Psoas muscle (tissue), 8 donors: ENCODE results near the gene LRRC28. TPM values are rescaled to one million over a fixed set of nuclear protein-coding genes. Genes with fewer than 3 reads are reported as not detected.

Experiments
- ATAC-seq, 4 donors: fragments of 200-7000 bp; cut with Tn5 transposase; one replicate each; pipeline ENCODE4 v1.9.1; 2020; ENCODE audit warnings: moderate library complexity in 3 of 4, mild to moderate bottlenecking in 2 of 4
- DNase-seq, 2 donors: peaks; one replicate each; pipeline ENCODE4 v3.0.0-alpha.2; 2020
- H3K27ac ChIP-seq: fragments of 200-600 bp; one replicate; pipeline ENCODE4 v1.8.0; 2022
- H3K27me3 ChIP-seq, 3 donors: fragments of 200-600 bp in 1 of 3; one replicate each; pipeline versions ENCODE4 v1.6.1 to v1.8.0; 2013 to 2022; ENCODE audit warnings: low read length in 2 of 3, mild to moderate bottlenecking in 2 of 3, moderate library complexity in 1 of 3; ENCODE audit not compliant: insufficient read depth in 3 of 3
- H3K36me3 ChIP-seq, 2 donors: fragments of 200-600 bp in 1 of 2; one replicate each; pipeline versions ENCODE4 v1.6.1 to v1.8.0; 2013 to 2022; ENCODE audit warnings: low read depth in 1 of 2, mild to moderate bottlenecking in 1 of 2, moderate library complexity in 1 of 2; ENCODE audit not compliant: insufficient read depth in 1 of 2
- H3K4me1 ChIP-seq: fragments of 200-600 bp; one replicate; pipeline ENCODE4 v1.8.0; 2022
- H3K4me3 ChIP-seq: fragments of 200-600 bp; one replicate; pipeline ENCODE4 v1.8.0; 2022; ENCODE audit warnings: mild to moderate bottlenecking
- H3K9me3 ChIP-seq: fragments of 200-600 bp; one replicate; pipeline ENCODE4 v1.8.0; 2022
- CTCF ChIP-seq: fragments of 200-600 bp; IDR thresholded peaks from one replicate; pipeline ENCODE4 v1.8.0; 2022; ENCODE audit warnings: antibody characterized with exemption
- WGBS, 3 donors: extraction: QIAGEN DNeasy Blood & Tissue Kit; methylation state at CpG; one replicate each; pipeline versions ENCODE4 v1.1.6 to v1.1.7; 2013; 5-methylcytosine and 5-hydroxymethylcytosine counted together
- intact Hi-C, 2 donors: fragments of 100-400 bp; cut with DNase I; formaldehyde crosslinking; loops; one replicate each; pipeline versions ENCODE4 v1.11.0 to v1.14.2; 2022
- polyA plus RNA-seq, 3 donors: library from polyadenylated mRNA; stranded (reverse); fragments of 200-250 nt; gene quantifications; one replicate each; pipeline ENCODE4 v1.2.3, GENCODE V29; 2013
- total RNA-seq, 4 donors: library from RNA; stranded (reverse); fragmentation: NEBNext Ultra II Directional in 2 of 4; extraction: Animal tissue kit (Norgen Biotek cat#: 25700) in 2 of 4; gene quantifications; one replicate each; pipeline versions ENCODE4 v1.2.1 to v1.2.4, GENCODE V29; 2021 to 2023
- donor health status: healthy with polysubstance abuse.
- donor health status: DM: no; HTN: no; CAD: no; lungs with moderate emphysema.
- donor health status: Bipolar disorder and iron deficiency.
- donor health status: healthy.
- donor health status: DM: yes; HTN: yes; CAD: no.
- donor health status: DM: no; HTN: no; CAD: no.
- donor health status: DM: no; HTN: no; CAD: no.
- donor health status: DM: yes; HTN: yes; CAD: no.

LRRC28 gene
- total and polyA plus RNA-seq, 7 donors = 8.4 to 31.2 (median 21.0) TPM

- H3K4me1 ChIP-seq = peaks cover 17% of the 10 kb centered on the region
- H3K27ac ChIP-seq = no peak overlapping the region
- peaks cover 0 to 34% of the 10 kb centered on the region in 2 donors for H3K36me3 ChIP-seq
- no peak for TF ChIP-seq CTCF
- no peak overlapping the region for H3K4me3 ChIP-seq
- no peaks in the 10 kb centered on the region for H3K9me3 ChIP-seq
- ATAC-seq (no peak), DNase-seq (no peak)
- H3K27me3 ChIP-seq = no peaks in the 10 kb centered on the region
- intact Hi-C loops = no loop called here
- 91 to 94% (median 94%) methylated on average over 12 of the region's 12 CpGs for WGBS, 3 donors
Observed at GRCh38 chr15:99257107-99257750, 5.9 kb downstream of the LRRC28 start.

GRCh38 chr15:99264125-99264524 is 12.8 kb downstream of the LRRC28 start:
- intact Hi-C loops = no loop called here
- WGBS, 3 donors = 87 to 89% (median 88%) methylated on average over 5 of the region's 5 CpGs
- no peak for ATAC-seq
- Histone ChIP-seq H3K4me3 (no peak overlapping the region), H3K36me3 (peaks cover 0 to 8% of the 10 kb centered on the region in 2 donors), H3K27me3 (no peaks in the 10 kb centered on the region), H3K9me3 (no peaks in the 10 kb centered on the region), H3K27ac (no peak overlapping the region), H3K4me1 (no peaks in the 10 kb centered on the region)
- no peak for DNase-seq
- TF ChIP-seq CTCF = no peak

GRCh38 chr15:99265541-99266070 is 14.3 kb downstream of the LRRC28 start:
- DNase-seq (no peak), ATAC-seq (no peak)
- Histone ChIP-seq H3K36me3 (peaks cover 0 to 8% of the 10 kb centered on the region in 2 donors), H3K9me3 (no peaks in the 10 kb centered on the region), H3K4me3 (no peak overlapping the region), H3K27me3 (no peaks in the 10 kb centered on the region), H3K4me1 (no peaks in the 10 kb centered on the region), H3K27ac (no peak overlapping the region)
- TF ChIP-seq CTCF = no peak
- 81 to 89% (median 88%) methylated on average over 3 of the region's 3 CpGs for WGBS, 3 donors
- intact Hi-C loops = no loop called here

GRCh38 chr15:99267957-99268356 is 16.7 kb downstream of the LRRC28 start:
- Histone ChIP-seq H3K4me3 (no peak overlapping the region), H3K9me3 (no peaks in the 10 kb centered on the region), H3K4me1 (no peaks in the 10 kb centered on the region), H3K27ac (no peak overlapping the region), H3K27me3 (no peaks in the 10 kb centered on the region), H3K36me3 (no peaks in the 10 kb centered on the region)
- intact Hi-C loops = no loop called here
- ATAC-seq = no peak
- WGBS, 3 donors = 89 to 93% (median 91%) methylated on average over 3 of the region's 3 CpGs
- no peak for TF ChIP-seq CTCF
- no peak for DNase-seq

GRCh38 chr15:99268431-99268830 is 17.1 kb downstream of the LRRC28 start:
- no peak for TF ChIP-seq CTCF
- H3K27ac ChIP-seq = no peak overlapping the region
- 78 to 81% (median 78%) methylated on average over 5 of the region's 5 CpGs for WGBS, 3 donors
- no peaks in the 10 kb centered on the region for H3K27me3 ChIP-seq
- no peaks in the 10 kb centered on the region for H3K36me3 ChIP-seq
- H3K4me3 ChIP-seq = no peak overlapping the region
- no peak for DNase-seq
- ATAC-seq = no peak
- intact Hi-C loops = no loop called here
- no peaks in the 10 kb centered on the region for H3K4me1 ChIP-seq
- H3K9me3 ChIP-seq = no peaks in the 10 kb centered on the region
